Spinal cord (tissue), 10 donors: ENCODE measurements around the gene PRPF18. TPM values are rescaled to one million over a fixed set of nuclear protein-coding genes. Genes with fewer than 3 reads are reported as not detected.
A peak's percentile ranks its signal among the peaks of the same experiment; 100 is the strongest.

Experiments used
- DNase-seq, 6 donors: peaks; one replicate each; pipeline versions ENCODE4 v3.0.0 to v3.0.0-alpha.2; 2013 to 2015; ENCODE audit warnings: low spot score in 6 of 6, low read depth in 4 of 6
- H3K27ac ChIP-seq: one replicate; pipeline ENCODE4 v1.5.1; 2013; ENCODE audit warnings: low read depth, low read length, control low read depth
- H3K27me3 ChIP-seq: one replicate; pipeline ENCODE4 v1.6.1; 2013; ENCODE audit warnings: low read length; ENCODE audit not compliant: control insufficient read depth, insufficient read depth
- H3K36me3 ChIP-seq: one replicate; pipeline ENCODE4 v1.6.1; 2013; ENCODE audit warnings: low read length; ENCODE audit not compliant: control insufficient read depth, insufficient read depth
- H3K4me1 ChIP-seq: one replicate; pipeline ENCODE4 v1.6.1; 2013; ENCODE audit warnings: low read length; ENCODE audit not compliant: control insufficient read depth, insufficient read depth
- H3K4me3 ChIP-seq: one replicate; pipeline ENCODE4 v1.5.1; 2013; ENCODE audit warnings: low read depth, low read length, control low read depth
- H3K9me3 ChIP-seq: one replicate; pipeline ENCODE4 v1.6.1; 2013; ENCODE audit warnings: low read length; ENCODE audit not compliant: control insufficient read depth, insufficient read depth
- WGBS: methylation state at CpG from one replicate; pipeline ENCODE4 v1.1.5; 2013; ENCODE audit warnings: missing lambda C conversion rate; ENCODE audit not compliant: insufficient coverage; 5-methylcytosine and 5-hydroxymethylcytosine counted together
- polyA plus RNA-seq, 2 donors: library from polyadenylated mRNA; unstranded; fragments of 120-200 nt; gene quantifications; one replicate each; pipeline ENCODE4 v1.2.1, GENCODE V29; 2013; ENCODE audit not compliant: insufficient read length in 2 of 2
- total RNA-seq, 2 donors: library from RNA; depleted of rRNA in 1 of 2; stranded (reverse); fragments of 120-200 nt in 1 of 2; fragments of >200 nt in 1 of 2; gene quantifications; one replicate each; pipeline versions ENCODE4 v1.2.3 to v1.2.4, GENCODE V29; 2013 to 2014
- donor health status: healthy.

The PRPF18 gene
- total and polyA plus RNA-seq, 4 donors, result 17.8 to 34.7 (median 27.1) TPM

DNA sequence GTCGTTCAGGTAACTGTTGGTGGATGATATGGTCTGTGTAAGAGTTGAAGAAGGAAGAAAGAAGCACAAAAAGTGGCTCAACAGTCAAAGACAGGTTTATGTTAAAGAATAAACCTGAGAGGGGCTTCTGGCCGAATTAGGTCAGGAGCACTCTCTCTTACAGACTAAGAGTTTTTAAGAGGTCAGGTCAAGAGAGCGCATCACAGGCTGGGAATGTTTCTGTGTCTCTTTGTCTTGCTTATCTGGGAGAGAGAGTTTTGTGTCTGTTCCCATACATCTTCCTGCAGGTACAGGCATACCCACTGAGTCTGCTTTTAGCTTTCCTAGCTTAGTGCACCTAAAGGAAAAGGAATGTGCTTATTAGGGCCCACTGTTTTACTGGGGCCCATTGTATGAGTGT, 22.2 kb upstream of the PRPF18 start:
- Histone ChIP-seq H3K4me1 (no peaks in the 10 kb centered on the region), H3K27me3 (no peaks in the 10 kb centered on the region), H3K4me3 (no peak overlapping the region), H3K36me3 (no peaks in the 10 kb centered on the region), H3K9me3 (peaks cover 2% of the 10 kb centered on the region), H3K27ac (no peak overlapping the region)
- DNase-seq, result no peak
- WGBS, result 86% methylated on average over 1 of the region's 3 CpGs

DNA sequence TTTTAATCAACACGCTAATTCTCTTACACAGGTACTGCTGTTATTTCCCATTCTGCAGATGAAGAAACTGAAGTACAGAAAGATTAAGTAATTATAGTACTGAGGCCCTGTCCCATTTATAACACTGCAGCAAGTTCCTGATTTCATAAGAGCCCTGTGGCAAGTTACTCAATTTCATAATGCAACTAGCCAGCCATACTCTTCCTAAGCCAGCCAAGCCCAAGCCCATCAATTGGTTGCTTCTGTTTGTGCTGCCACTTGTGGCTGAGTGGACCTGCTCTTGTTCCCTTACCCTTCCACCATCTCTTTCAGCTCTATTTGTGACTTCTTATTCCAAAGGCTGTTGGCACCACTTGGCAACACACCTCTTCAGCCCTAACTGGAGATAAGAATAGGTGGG, 19.7 kb upstream of the PRPF18 start:
- no peak overlapping the region for H3K27ac ChIP-seq
- no peak for DNase-seq
- H3K27me3 ChIP-seq, result no peaks in the 10 kb centered on the region
- WGBS, result no CpG with 5 or more reads among the region's 1 CpG
- H3K4me1 ChIP-seq, result no peaks in the 10 kb centered on the region
- H3K36me3 ChIP-seq, result no peaks in the 10 kb centered on the region
- no peak overlapping the region for H3K4me3 ChIP-seq
- H3K9me3 ChIP-seq, result peaks cover 2% of the 10 kb centered on the region

- Histone ChIP-seq H3K4me3 (no peak overlapping the region), H3K4me1 (no peaks in the 10 kb centered on the region), H3K36me3 (no peaks in the 10 kb centered on the region), H3K27ac (no peak overlapping the region), H3K9me3 (no peaks in the 10 kb centered on the region), H3K27me3 (no peaks in the 10 kb centered on the region)
- no peak for DNase-seq
- WGBS, result 96% methylated on average over 4 of the region's 5 CpGs
Observed at GRCh38 chr10:13571541-13571940, 15.2 kb upstream of the PRPF18 start.

GRCh38 chr10:13573960-13574359, 12.8 kb upstream of the PRPF18 start:
- Histone ChIP-seq H3K36me3 (no peaks in the 10 kb centered on the region), H3K27ac (no peak overlapping the region), H3K27me3 (no peaks in the 10 kb centered on the region), H3K9me3 (no peaks in the 10 kb centered on the region), H3K4me1 (no peaks in the 10 kb centered on the region), H3K4me3 (no peak overlapping the region)
- 70% methylated on average over 2 of the region's 4 CpGs for WGBS
- no peak for DNase-seq

- WGBS, result 91% methylated on average over 4 of the region's 6 CpGs
- Histone ChIP-seq H3K36me3 (no peaks in the 10 kb centered on the region), H3K4me1 (peaks cover 16% of the 10 kb centered on the region), H3K27me3 (peaks cover 6% of the 10 kb centered on the region), H3K4me3 (no peak overlapping the region), H3K9me3 (no peaks in the 10 kb centered on the region), H3K27ac (no peak overlapping the region)
- DNase-seq, result no peak
Observed at GRCh38 chr10:13585195-13585751, 1.5 kb upstream of the PRPF18 start.

GRCh38 chr10:13585943-13586342, 822 bp upstream of the PRPF18 start:
- H3K9me3 ChIP-seq, result no peaks in the 10 kb centered on the region
- no peaks in the 10 kb centered on the region for H3K36me3 ChIP-seq
- WGBS, result no CpG with 5 or more reads among the region's 4 CpGs
- peaks cover 6% of the 10 kb centered on the region for H3K27me3 ChIP-seq
- peaks cover 16% of the 10 kb centered on the region for H3K4me1 ChIP-seq
- DNase-seq, result no peak
- no peak overlapping the region for H3K27ac ChIP-seq
- no peak overlapping the region for H3K4me3 ChIP-seq

DNA sequence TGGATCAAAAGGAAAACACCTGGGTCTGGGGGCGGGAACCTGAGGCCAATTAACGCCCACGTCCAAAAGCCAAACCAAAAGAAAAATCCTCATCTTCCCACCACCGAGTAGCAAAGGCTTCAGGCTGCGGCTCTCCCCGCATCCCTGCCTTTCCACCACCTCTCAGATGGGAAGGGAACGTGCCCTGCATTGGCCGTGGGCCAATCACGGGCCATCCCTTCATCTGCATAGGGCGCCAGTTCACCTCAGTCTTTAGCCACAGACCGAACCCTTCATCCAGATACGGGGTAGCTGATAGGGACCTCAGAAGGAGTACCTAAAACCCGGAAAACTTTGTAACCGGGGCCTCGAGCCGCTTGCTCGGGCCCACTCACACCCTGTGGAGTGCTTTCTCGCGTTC, 626 bp downstream of the PRPF18 start:
- no peaks in the 10 kb centered on the region for H3K36me3 ChIP-seq
- no peak overlapping the region for H3K27ac ChIP-seq
- peaks cover 4% of the 10 kb centered on the region for H3K27me3 ChIP-seq
- 3% methylated on average over 19 of the region's 19 CpGs for WGBS
- peaks cover 16% of the 10 kb centered on the region for H3K4me1 ChIP-seq
- H3K4me3 ChIP-seq, result peak overlapping the region; percentile 99
- DNase-seq, result peak in 1 of 6 donors; percentile 2
- no peaks in the 10 kb centered on the region for H3K9me3 ChIP-seq

GRCh38 chr10:13589316-13589715, 2.6 kb downstream of the PRPF18 start:
- 100% methylated on average over 1 of the region's 1 CpG for WGBS
- H3K36me3 ChIP-seq, result no peaks in the 10 kb centered on the region

DNA sequence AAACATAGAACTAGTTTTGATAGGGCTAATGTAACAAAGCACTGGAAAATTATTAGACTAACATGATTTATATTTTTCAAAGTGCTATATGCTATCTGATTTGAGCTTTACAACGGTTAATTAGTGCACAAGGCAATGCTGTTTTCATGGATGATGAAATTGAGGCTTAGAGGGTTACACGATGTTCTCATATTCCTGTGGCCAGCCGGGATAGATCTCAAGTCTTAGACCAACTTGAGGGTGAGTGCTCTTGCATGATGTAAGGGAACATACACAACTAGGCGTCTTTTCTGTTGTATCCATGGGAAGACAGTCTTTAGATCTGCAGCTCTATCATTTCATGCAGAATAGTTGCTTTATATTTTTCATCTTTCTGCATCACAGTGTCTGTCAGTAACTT, 4.1 kb downstream of the PRPF18 start:
- Histone ChIP-seq H3K4me3 (no peak overlapping the region), H3K27ac (no peak overlapping the region), H3K36me3 (no peaks in the 10 kb centered on the region), H3K27me3 (no peaks in the 10 kb centered on the region), H3K9me3 (no peaks in the 10 kb centered on the region), H3K4me1 (peaks cover 16% of the 10 kb centered on the region)
- 100% methylated on average over 2 of the region's 4 CpGs for WGBS
- no peak for DNase-seq

More at GRCh38 chr10:13589316-13589715, 2.6 kb downstream of the PRPF18 start:
- Histone ChIP-seq H3K4me3 (no peak overlapping the region), H3K27me3 (no peaks in the 10 kb centered on the region), H3K27ac (no peak overlapping the region), H3K9me3 (no peaks in the 10 kb centered on the region), H3K4me1 (peaks cover 16% of the 10 kb centered on the region)
- no peak for DNase-seq

DNA sequence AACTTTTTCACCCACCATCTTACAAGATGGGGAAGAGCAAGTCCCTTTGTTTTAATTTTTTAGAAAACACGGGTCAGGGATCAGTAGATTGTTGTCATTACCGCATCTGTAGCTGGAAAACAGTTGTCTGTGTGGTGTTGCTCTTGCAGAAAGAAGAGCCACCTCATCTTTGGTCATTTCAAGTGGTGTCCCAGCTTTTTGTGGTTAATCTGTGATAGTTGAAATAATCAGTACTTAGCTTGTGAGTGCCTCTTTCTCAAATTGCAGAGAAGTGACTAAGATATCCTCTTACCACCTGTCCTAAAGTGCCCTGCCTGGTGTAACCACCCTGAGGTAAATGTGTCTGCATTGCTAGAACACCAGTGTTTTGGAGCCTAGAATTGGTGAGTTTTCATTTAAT, 5.5 kb downstream of the PRPF18 start:
- H3K27me3 ChIP-seq, result no peaks in the 10 kb centered on the region
- no peaks in the 10 kb centered on the region for H3K36me3 ChIP-seq
- WGBS, result 100% methylated on average over 1 of the region's 2 CpGs
- no peak overlapping the region for H3K27ac ChIP-seq
- H3K4me1 ChIP-seq, result peaks cover 11% of the 10 kb centered on the region
- H3K4me3 ChIP-seq, result no peak overlapping the region
- no peak for DNase-seq
- H3K9me3 ChIP-seq, result no peaks in the 10 kb centered on the region
